ENCODE results near the gene SFPQ.

SFPQ gene

GRCh38 chr1:35220976-35221375 is 28.0 kb upstream of the SFPQ start:
- TF ChIP-seq CTCF (conservative IDR thresholded peaks at IDR 0.05; ENCODE audit: low read length), result peak; percentile 30; the same call in 1 of the 2 replicates
- H3K4me3 ChIP-seq (ENCODE audit: low read length), result no peak overlapping the region
- no peak for DNase-seq (ENCODE audit: low read depth)

DNA sequence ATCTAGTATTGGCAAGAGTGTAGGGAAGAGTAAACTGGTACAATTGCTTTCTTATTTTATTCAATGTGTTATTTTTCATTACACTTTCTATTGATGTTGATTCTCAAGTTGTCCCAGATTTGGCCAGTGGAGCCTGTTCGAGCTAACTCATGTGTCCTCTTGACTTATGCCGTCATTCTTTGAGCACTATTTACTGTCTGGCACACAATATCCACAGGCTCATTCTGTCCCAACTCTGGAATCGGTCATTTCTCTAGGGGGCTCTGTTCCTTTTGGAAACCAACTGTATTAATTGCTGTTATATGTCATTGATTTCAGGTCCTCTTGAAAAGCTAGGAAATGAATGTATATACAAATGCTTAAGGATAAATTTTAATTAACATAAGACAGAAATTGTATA is 22.4 kb upstream of the SFPQ start:
- H3K4me3 ChIP-seq (ENCODE audit: low read length), result no peak overlapping the region
- no peak for DNase-seq (ENCODE audit: low read depth)
- no peak for TF ChIP-seq CTCF (conservative IDR thresholded peaks at IDR 0.05; ENCODE audit: low read length)

DNA sequence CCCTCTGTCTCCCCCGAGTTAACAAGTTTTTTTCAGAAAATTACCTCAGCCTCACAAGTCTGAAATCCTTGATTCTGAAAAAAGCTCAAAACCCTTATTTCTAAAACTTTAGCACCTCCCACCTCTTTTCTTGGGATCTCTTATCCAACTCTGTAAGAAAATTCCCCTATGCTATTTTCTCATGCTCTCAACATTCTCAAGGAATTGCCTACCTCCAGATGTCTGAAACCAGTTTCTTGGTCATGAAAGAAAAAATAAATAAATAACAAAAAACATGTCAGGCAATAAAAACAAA is 18.1 kb upstream of the SFPQ start:
- H3K4me3 ChIP-seq (ENCODE audit: low read length), result no peak overlapping the region
- no peak for DNase-seq (ENCODE audit: low read depth)

GRCh38 chr1:35210321-35211119 is 17.6 kb upstream of the SFPQ start:
- TF ChIP-seq CTCF (conservative IDR thresholded peaks at IDR 0.05; ENCODE audit: low read length), result no peak
- no peak overlapping the region for H3K4me3 ChIP-seq (ENCODE audit: low read length)
- no peak for DNase-seq (ENCODE audit: low read depth)

More for the DNA sequence above, 18.1 kb upstream of the SFPQ start:
- no peak for TF ChIP-seq CTCF (conservative IDR thresholded peaks at IDR 0.05; ENCODE audit: low read length)

DNA sequence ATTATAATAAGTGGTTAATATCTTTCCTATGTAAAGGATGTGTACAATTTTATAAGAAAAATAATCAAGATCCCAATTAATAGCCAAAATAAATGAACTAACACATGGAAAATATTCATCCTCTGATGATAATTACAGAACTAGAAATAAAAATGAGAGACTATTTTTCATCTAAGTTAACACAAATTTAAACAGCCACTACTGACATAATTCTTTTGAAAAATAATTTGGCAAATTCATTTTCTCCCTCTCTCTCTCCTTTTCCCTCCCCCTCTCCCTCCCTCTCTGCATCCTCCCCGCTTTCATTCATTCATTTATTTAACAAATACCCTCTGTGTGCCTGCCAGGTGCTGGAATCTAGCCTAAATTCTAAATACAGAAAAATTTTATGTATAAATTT is 10.3 kb upstream of the SFPQ start:
- no peak for TF ChIP-seq CTCF (conservative IDR thresholded peaks at IDR 0.05; ENCODE audit: low read length)
- DNase-seq (ENCODE audit: low read depth), result no peak
- no peak overlapping the region for H3K4me3 ChIP-seq (ENCODE audit: low read length)

GRCh38 chr1:35202048-35202719 is 9.2 kb upstream of the SFPQ start:
- no peak overlapping the region; the same call in 1 of the 2 replicates for H3K4me3 ChIP-seq (ENCODE audit: low read length)
- DNase-seq (ENCODE audit: low read depth), result peak; percentile 81
- TF ChIP-seq CTCF (conservative IDR thresholded peaks at IDR 0.05; ENCODE audit: low read length), result peak; percentile 98

DNA sequence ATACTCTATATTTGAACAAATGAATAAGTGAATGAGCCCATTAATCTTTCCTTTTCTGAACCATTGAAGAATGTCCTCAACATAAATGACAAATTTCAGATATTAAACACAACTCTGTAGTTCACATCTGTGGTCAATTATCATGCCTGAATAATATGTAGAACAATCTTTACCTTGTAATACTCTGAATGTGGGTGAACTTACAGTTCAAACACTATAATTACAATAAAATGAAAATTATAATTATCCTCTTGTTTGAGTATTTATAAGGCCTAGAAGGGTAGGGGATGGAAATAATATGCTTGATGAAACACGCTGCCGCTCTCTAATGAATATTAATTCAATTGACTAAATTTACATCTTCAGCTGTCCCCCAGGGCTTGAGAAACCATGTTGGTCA is 8.7 kb upstream of the SFPQ start:
- no peak for DNase-seq (ENCODE audit: low read depth)
- no peak for TF ChIP-seq CTCF (conservative IDR thresholded peaks at IDR 0.05; ENCODE audit: low read length)
- no peak overlapping the region for H3K4me3 ChIP-seq (ENCODE audit: low read length)
